Right lobe of liver (tissue), 6 donors: Measurements from ENCODE around the gene SPECC1L. TPM values are rescaled to one million over a fixed set of nuclear protein-coding genes. Genes with fewer than 3 reads are reported as not detected.
A peak's percentile ranks its signal among the peaks of the same experiment; 100 is the strongest.

ENCODE experiments used
- ATAC-seq, 4 donors: fragments of 200-7000 bp; cut with Tn5 transposase; one replicate each; pipeline ENCODE4 v1.9.1; 2020; ENCODE audit warnings: mild to moderate bottlenecking in 4 of 4, moderate library complexity in 4 of 4
- DNase-seq, 3 donors: peaks; one replicate each; pipeline ENCODE4 v3.0.0-alpha.2; 2020
- H3K27ac ChIP-seq, 3 donors: fragments of 200-600 bp; one replicate each; pipeline ENCODE4 v1.8.0; 2022
- H3K27me3 ChIP-seq, 2 donors: fragments of 200-600 bp; one replicate each; pipeline ENCODE4 v1.8.0; 2022
- H3K36me3 ChIP-seq, 4 donors: fragments of 200-600 bp; sonication (generic) in 1 of 4; one replicate each; pipeline versions ENCODE4 v1.5.1 to v1.8.0; 2017 to 2022; ENCODE audit warnings: control low read depth in 1 of 4
- H3K4me1 ChIP-seq, 4 donors: fragments of 200-600 bp; sonication (generic) in 1 of 4; one replicate each; pipeline versions ENCODE4 v1.5.1 to v1.8.0; 2017 to 2022; ENCODE audit warnings: control low read depth in 1 of 4
- H3K4me3 ChIP-seq, 3 donors: fragments of 200-600 bp; one replicate each; pipeline ENCODE4 v1.8.0; 2022
- H3K9me3 ChIP-seq, 4 donors: fragments of 200-600 bp; sonication (generic) in 1 of 4; one replicate each; pipeline versions ENCODE4 v1.5.1 to v1.8.0; 2017 to 2022; ENCODE audit warnings: control low read depth in 1 of 4
- CTCF ChIP-seq, 4 donors: fragments of 200-600 bp in 3 of 4; fragments of 450-650 bp in 1 of 4; IDR thresholded peaks; one replicate each; pipeline versions ENCODE4 v1.5.1 to v1.8.0; 2016 to 2022; ENCODE audit warnings: antibody characterized with exemption in 4 of 4, mild to moderate bottlenecking in 2 of 4
- POLR2A ChIP-seq: fragments of 450-650 bp; IDR thresholded peaks from one replicate; pipeline ENCODE4 v1.6.1; 2017; ENCODE audit warnings: antibody characterized with exemption, mild to moderate bottlenecking
- WGBS: methylation state at CpG from one replicate; pipeline ENCODE4 v1.1.6; 2018; ENCODE audit warnings: low coverage, low lambda C conversion rate; ENCODE audit not compliant: insufficient coverage; ENCODE audit errors: missing lambda C conversion rate; 5-methylcytosine and 5-hydroxymethylcytosine counted together
- intact Hi-C, 2 donors: fragments of 100-400 bp; cut with DNase I; formaldehyde crosslinking; loops; one replicate each; pipeline versions ENCODE4 v1.11.2 to v1.14.1; 2022
- total RNA-seq, 6 experiments: library from RNA; depleted of rRNA in 2 of 6; stranded (reverse); fragments of >200 nt in 2 of 6; fragmentation: NEBNext Ultra II Directional in 3 of 6; extraction: Animal tissue kit (Norgen Biotek cat#: 25700) in 3 of 6; gene quantifications; one replicate each; pipeline versions ENCODE4 v1.1.0 to v1.2.4, GENCODE V29; 2016 to 2023
- donor health status: DM: no; HTN: yes; CAD: no.
- donor health status: DM: no; HTN: no; CAD: no.
- donor health status: DM: no; HTN: no; CAD: no.
- donor health status: DM: no; HTN: yes; CAD: no.
- donor health status: DM: no; HTN: yes; CAD: no.

The SPECC1L gene
- total RNA-seq, 6 experiments from 2014 or later = 16.3 to 26.4 (median 24.2) TPM

GRCh38 chr22:24418786-24419474 lies 148.3 kb downstream of the SPECC1L start:
- TF ChIP-seq POLR2A (no peak), CTCF (IDR thresholded peaks at IDR 0.05) (no peak)
- Histone ChIP-seq H3K36me3 (peaks cover 0 to 15% (median 9%) of the 10 kb centered on the region in 4 donors), H3K27ac (no peak overlapping the region), H3K4me3 (no peak overlapping the region), H3K27me3 (no peaks in the 10 kb centered on the region), H3K9me3 (no peaks in the 10 kb centered on the region), H3K4me1 (peaks cover 0 to 10% (median 0%) of the 10 kb centered on the region in 4 donors)
- intact Hi-C loops = no loop called here
- ATAC-seq (no peak), DNase-seq (peak in 1 of 3 donors; percentile 44)
- WGBS = 83% methylated on average over 4 of the region's 16 CpGs

GRCh38 chr22:24419475-24419850 lies 148.8 kb downstream of the SPECC1L start:
- TF ChIP-seq CTCF (IDR thresholded peaks at IDR 0.05) (no peak), POLR2A (no peak)
- Histone ChIP-seq H3K36me3 (peaks cover 0 to 9% (median 7%) of the 10 kb centered on the region in 4 donors), H3K27me3 (no peaks in the 10 kb centered on the region), H3K9me3 (no peaks in the 10 kb centered on the region), H3K27ac (no peak overlapping the region), H3K4me3 (no peak overlapping the region), H3K4me1 (peaks cover 0 to 15% (median 0%) of the 10 kb centered on the region in 4 donors)
- intact Hi-C loops = no loop called here
- WGBS = no CpG with 5 or more reads among the region's 7 CpGs
- DNase-seq (peak in 1 of 3 donors; percentile 45), ATAC-seq (no peak)

- no peak overlapping the region for H3K27ac ChIP-seq
Measured at GRCh38 chr22:24420072-24420976, 149.7 kb downstream of the SPECC1L start.

GRCh38 chr22:24420977-24421343 lies 150.3 kb downstream of the SPECC1L start:
- ATAC-seq = no peak
- intact Hi-C loops = loop anchor here in 1 of 2 donors (10.0 kb wide), 1 partner anchor 64 kb away; no protein-coding TSS in a partner anchor

More at GRCh38 chr22:24420072-24420976, 149.7 kb downstream of the SPECC1L start:
- no peaks in the 10 kb centered on the region for H3K27me3 ChIP-seq
- H3K4me1 ChIP-seq = peaks cover 0 to 18% (median 0%) of the 10 kb centered on the region in 4 donors
- H3K4me3 ChIP-seq = no peak overlapping the region
- WGBS = 19% methylated on average over 6 of the region's 18 CpGs
- intact Hi-C loops = loop anchor here in 1 of 2 donors (10.0 kb wide), 1 partner anchor 64 kb away; no protein-coding TSS in a partner anchor
- H3K9me3 ChIP-seq = no peaks in the 10 kb centered on the region
- TF ChIP-seq POLR2A (no peak), CTCF (IDR thresholded peaks at IDR 0.05) (no peak)
- DNase-seq (peak in 1 of 3 donors; percentile 49), ATAC-seq (peak; percentile 39 to 44 (median 44))
- H3K36me3 ChIP-seq = peaks cover 0 to under 1% (median 0%) of the 10 kb centered on the region in 4 donors

More at GRCh38 chr22:24420977-24421343, 150.3 kb downstream of the SPECC1L start:
- no CpG with 5 or more reads among the region's 11 CpGs for WGBS
- Histone ChIP-seq H3K4me3 (no peak overlapping the region), H3K27me3 (no peaks in the 10 kb centered on the region), H3K27ac (no peak overlapping the region), H3K36me3 (no peaks in the 10 kb centered on the region), H3K9me3 (no peaks in the 10 kb centered on the region), H3K4me1 (peaks cover 0 to 18% (median 0%) of the 10 kb centered on the region in 4 donors)
- TF ChIP-seq CTCF (IDR thresholded peaks at IDR 0.05) (no peak), POLR2A (no peak)
- peak in 1 of 3 donors; percentile 49 for DNase-seq
